ENCODE data around the gene INPP4A.

DNA sequence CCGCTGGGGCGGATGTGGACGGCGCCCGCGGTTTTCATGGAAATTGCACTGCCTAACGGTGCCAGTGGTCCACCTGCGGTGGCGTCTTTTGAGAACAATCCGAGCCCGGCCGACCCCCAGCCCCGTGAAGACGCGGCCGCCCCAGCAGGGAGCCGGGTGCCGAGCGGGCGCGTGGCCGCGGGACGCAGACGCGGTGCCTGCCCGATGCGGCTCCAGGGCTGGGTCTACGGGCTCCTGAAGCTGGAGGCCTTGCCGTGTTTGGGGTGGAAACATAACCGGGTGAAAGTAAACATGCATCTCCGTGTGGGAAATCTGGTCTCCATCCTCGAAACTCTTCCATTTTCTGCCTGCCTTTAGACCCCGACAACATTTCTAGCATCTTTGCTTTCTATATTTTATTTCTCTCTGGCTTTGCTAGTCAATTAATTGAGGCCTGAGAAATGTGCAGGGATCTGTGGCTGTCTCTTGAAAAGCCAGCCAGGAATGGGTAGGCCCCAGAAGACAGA is 572 bp downstream of the INPP4A start:
- TF ChIP-seq, protein P1, sequence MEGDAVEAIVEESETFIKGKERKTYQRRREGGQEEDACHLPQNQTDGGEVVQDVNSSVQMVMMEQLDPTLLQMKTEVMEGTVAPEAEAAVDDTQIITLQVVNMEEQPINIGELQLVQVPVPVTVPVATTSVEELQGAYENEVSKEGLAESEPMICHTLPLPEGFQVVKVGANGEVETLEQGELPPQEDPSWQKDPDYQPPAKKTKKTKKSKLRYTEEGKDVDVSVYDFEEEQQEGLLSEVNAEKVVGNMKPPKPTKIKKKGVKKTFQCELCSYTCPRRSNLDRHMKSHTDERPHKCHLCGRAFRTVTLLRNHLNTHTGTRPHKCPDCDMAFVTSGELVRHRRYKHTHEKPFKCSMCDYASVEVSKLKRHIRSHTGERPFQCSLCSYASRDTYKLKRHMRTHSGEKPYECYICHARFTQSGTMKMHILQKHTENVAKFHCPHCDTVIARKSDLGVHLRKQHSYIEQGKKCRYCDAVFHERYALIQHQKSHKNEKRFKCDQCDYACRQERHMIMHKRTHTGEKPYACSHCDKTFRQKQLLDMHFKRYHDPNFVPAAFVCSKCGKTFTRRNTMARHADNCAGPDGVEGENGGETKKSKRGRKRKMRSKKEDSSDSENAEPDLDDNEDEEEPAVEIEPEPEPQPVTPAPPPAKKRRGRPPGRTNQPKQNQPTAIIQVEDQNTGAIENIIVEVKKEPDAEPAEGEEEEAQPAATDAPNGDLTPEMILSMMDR (IDR thresholded peaks at IDR 0.05) = no peak
- TF ChIP-seq POLR2A (IDR thresholded peaks at IDR 0.05) (no peak), POLR2AphosphoS5 (IDR thresholded peaks at IDR 0.05) (no peak)

All from upper lobe of left lung (tissue), 4 donors.